MG63 (cell line): Measurements from ENCODE around the gene SULT1C3. TPM values are rescaled to one million over a fixed set of nuclear protein-coding genes. Genes with fewer than 3 reads are reported as not detected.
A peak's percentile ranks its signal among the peaks of the same experiment; 100 is the strongest.

Source experiments
- DNase-seq: peaks from one replicate; pipeline ENCODE4 v3.0.0-alpha.2; 2020
- H3K27me3 ChIP-seq: fragments of 250-450 bp; sonication (Bioruptor Pico); 2 replicates; pipeline ENCODE4 v1.5.1; 2020; ENCODE audit warnings: mild to moderate bottlenecking, moderate library complexity
- H3K36me3 ChIP-seq: fragments of 250-450 bp; sonication (Bioruptor Pico); 2 replicates; pipeline ENCODE4 v1.5.1; 2020; ENCODE audit warnings: mild to moderate bottlenecking, moderate library complexity
- H3K4me3 ChIP-seq: fragments of 250-450 bp; sonication (Bioruptor Pico); 2 replicates; pipeline ENCODE4 v1.5.1; 2020; ENCODE audit warnings: mild to moderate bottlenecking, moderate library complexity
- H3K9me3 ChIP-seq: fragments of 250-450 bp; sonication (Bioruptor Pico); 2 replicates; pipeline ENCODE4 v1.5.1; 2020; ENCODE audit warnings: mild to moderate bottlenecking, moderate library complexity
- total RNA-seq: library from RNA; depleted of rRNA; stranded (reverse); fragments of >200 nt; shearing (Covaris generic); gene quantifications from 2 replicates; pipeline ENCODE4 v1.2.3, GENCODE V29; 2014; ENCODE audit warnings: low replicate concordance; rRNA removed

Gene SULT1C3
- not detected in 2 replicates for total RNA-seq

DNA sequence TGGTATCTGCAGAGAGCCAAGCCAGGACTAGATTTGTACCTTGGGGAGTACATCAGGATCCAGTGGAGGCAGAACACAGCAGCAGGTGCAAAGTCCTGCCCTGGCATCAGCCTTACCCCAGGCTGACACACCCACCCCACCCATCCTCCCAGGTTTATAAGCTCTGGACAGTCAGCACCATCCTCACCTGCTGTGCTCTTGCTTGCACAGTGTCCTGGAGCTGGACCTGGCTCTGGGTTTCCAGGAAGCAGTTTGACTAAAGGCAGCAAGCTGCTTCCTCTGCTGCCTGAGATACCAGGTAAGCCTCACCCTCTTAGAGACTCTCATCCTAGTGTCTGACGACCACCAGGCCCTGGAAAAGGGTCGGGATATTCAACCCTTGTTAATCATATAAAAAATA, at the start of gene SULT1C3:
Gene SULT1C3 (plus strand): TSS at position 183 of the 400 bp plus-strand sequence. CDS start 7,227 bp downstream, outside the sequence.
- Histone ChIP-seq H3K27me3 (no peaks in the 10 kb centered on the region), H3K36me3 (no peaks in the 10 kb centered on the region), H3K4me3 (no peak within 1 kb of the TSS), H3K9me3 (0 out of 2 replicates have a peak, but pooled peaks cover 2% of the 10 kb centered on the region)
- no peak for DNase-seq

GRCh38 chr2:108193251-108193650, 46.5 kb upstream of the SULT1C3 start:
- Histone ChIP-seq H3K9me3 (no peaks in the 10 kb centered on the region), H3K27me3 (no peaks in the 10 kb centered on the region), H3K4me3 (no peak overlapping the region), H3K36me3 (no peaks in the 10 kb centered on the region)
- DNase-seq = no peak

DNA sequence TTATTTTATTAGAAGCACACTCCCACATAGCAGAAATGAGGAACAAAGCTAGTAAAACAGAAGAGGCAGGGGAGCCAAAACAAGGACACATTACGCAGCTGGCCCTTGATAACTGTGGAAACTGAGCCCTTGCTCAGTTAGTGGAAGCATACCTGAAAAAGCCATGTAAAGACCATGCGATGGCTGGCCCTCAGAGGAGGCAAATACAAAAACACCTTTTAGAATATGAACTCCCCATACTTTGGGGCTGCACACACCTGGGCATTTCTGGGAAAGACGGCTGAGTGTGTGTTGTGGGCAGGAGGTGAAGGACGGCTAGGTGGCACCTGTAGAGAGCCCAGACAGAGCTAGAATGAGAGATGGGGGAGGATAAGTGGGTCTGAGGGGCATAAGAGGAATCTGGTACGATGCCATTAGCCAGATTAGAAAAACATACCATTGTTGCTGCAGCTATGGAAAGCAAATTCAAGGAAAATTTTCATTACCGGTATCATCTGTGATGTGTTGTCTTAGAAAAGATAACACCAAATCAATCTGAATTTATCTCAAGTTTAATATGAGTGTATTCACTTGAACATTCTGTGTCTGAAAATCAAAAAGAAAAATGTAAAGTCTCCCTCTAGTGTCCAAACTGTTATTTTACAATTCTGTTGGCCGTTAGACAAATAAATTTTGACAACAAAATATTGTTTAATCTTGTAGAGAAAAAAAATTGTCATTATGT, 45.2 kb upstream of the SULT1C3 start:
- DNase-seq = no peak
- no peaks in the 10 kb centered on the region for H3K9me3 ChIP-seq
- no peak overlapping the region for H3K4me3 ChIP-seq
- no peaks in the 10 kb centered on the region for H3K36me3 ChIP-seq
- H3K27me3 ChIP-seq = no peaks in the 10 kb centered on the region

GRCh38 chr2:108195133-108195439, 44.7 kb upstream of the SULT1C3 start:
- Histone ChIP-seq H3K9me3 (no peaks in the 10 kb centered on the region), H3K27me3 (no peaks in the 10 kb centered on the region), H3K4me3 (no peak overlapping the region), H3K36me3 (no peaks in the 10 kb centered on the region)
- DNase-seq = no peak

DNA sequence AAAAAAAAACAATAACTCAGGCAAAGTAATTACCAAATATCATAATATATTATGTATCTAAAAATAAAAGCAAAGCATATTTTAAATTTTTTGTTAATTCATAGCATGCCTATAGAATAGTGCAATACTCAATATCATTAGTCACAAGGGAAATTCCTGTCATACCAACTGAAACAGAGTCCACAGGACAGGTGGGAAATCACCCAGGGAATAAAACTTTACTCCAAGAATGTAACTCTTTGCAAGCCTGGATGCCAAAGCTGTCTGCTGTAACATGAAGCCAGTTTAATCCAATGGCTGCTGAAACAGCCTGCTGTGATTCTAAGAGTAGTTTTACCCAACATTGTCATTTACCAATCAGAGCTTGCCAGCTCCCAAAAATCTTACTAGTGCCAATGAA, 40.0 kb upstream of the SULT1C3 start:
- peak; percentile 12 for DNase-seq
- no peaks in the 10 kb centered on the region for H3K36me3 ChIP-seq
- H3K4me3 ChIP-seq = no peak overlapping the region
- no peaks in the 10 kb centered on the region for H3K9me3 ChIP-seq
- H3K27me3 ChIP-seq = no peaks in the 10 kb centered on the region

GRCh38 chr2:108200569-108200968, 39.2 kb upstream of the SULT1C3 start:
- Histone ChIP-seq H3K4me3 (no peak overlapping the region), H3K27me3 (no peaks in the 10 kb centered on the region), H3K9me3 (no peaks in the 10 kb centered on the region), H3K36me3 (no peaks in the 10 kb centered on the region)
- DNase-seq = no peak

GRCh38 chr2:108212671-108213070, 27.1 kb upstream of the SULT1C3 start:
- Histone ChIP-seq H3K9me3 (0 out of 2 replicates have a peak, but pooled peaks cover 2% of the 10 kb centered on the region), H3K4me3 (no peak overlapping the region), H3K36me3 (no peaks in the 10 kb centered on the region), H3K27me3 (no peaks in the 10 kb centered on the region)
- no peak for DNase-seq

GRCh38 chr2:108215794-108216211, 24.0 kb upstream of the SULT1C3 start:
- Histone ChIP-seq H3K4me3 (no peak overlapping the region), H3K27me3 (no peaks in the 10 kb centered on the region), H3K36me3 (no peaks in the 10 kb centered on the region), H3K9me3 (no peaks in the 10 kb centered on the region)
- peak; percentile 48 for DNase-seq

- H3K9me3 ChIP-seq = no peaks in the 10 kb centered on the region
- no peaks in the 10 kb centered on the region for H3K36me3 ChIP-seq
- no peak for DNase-seq
- H3K4me3 ChIP-seq = no peak overlapping the region
- H3K27me3 ChIP-seq = no peaks in the 10 kb centered on the region
Measured at GRCh38 chr2:108217211-108217610, 22.6 kb upstream of the SULT1C3 start.

GRCh38 chr2:108219688-108220087, 20.1 kb upstream of the SULT1C3 start:
- DNase-seq = no peak
- no peaks in the 10 kb centered on the region for H3K27me3 ChIP-seq
- no peak overlapping the region for H3K4me3 ChIP-seq
- peaks cover 3% of the 10 kb centered on the region; the same call in 1 of the 2 replicates for H3K9me3 ChIP-seq
- no peaks in the 10 kb centered on the region for H3K36me3 ChIP-seq

- no peak for DNase-seq
- H3K36me3 ChIP-seq = no peaks in the 10 kb centered on the region
- H3K27me3 ChIP-seq = no peaks in the 10 kb centered on the region
- H3K9me3 ChIP-seq = peaks cover 3% of the 10 kb centered on the region; the same call in 1 of the 2 replicates
- no peak overlapping the region for H3K4me3 ChIP-seq
Measured at GRCh38 chr2:108220191-108220590, 19.6 kb upstream of the SULT1C3 start.

DNA sequence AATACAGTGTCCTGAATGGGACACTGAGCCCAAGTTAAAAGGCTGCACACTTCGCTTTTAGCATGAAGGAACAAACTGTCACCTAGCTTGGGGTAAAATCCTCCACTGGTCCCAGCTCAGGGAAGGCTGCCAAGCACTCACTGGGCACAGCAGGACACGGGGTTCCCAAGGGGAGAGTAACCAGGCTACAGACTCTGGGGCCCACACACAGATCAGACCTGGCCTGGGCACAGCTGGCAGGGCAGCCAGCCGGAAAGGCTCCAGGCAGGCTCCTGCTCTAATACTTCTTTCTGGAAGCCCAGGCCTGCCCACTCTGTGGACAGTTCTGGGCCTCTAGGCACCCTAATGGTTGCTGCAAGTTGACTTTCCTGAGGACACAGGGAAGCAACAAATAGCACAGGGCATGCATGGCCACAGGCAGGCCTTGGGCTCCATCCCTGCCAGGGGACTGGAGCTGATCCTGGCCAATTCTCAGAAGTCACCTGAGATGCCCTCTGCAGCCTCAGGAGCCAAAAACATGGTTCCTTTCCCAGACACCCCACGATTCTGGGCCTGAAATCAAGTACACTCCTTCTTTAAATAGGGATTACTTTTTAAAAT, 18.7 kb upstream of the SULT1C3 start:
- DNase-seq = no peak
- no peak overlapping the region for H3K4me3 ChIP-seq
- no peaks in the 10 kb centered on the region for H3K36me3 ChIP-seq
- no peaks in the 10 kb centered on the region for H3K27me3 ChIP-seq
- H3K9me3 ChIP-seq = peaks cover 3% of the 10 kb centered on the region; the same call in 1 of the 2 replicates

GRCh38 chr2:108222261-108222660, 17.5 kb upstream of the SULT1C3 start:
- no peaks in the 10 kb centered on the region for H3K36me3 ChIP-seq
- H3K9me3 ChIP-seq = peaks cover 3% of the 10 kb centered on the region; the same call in 1 of the 2 replicates
- H3K4me3 ChIP-seq = no peak overlapping the region
- DNase-seq = no peak
- H3K27me3 ChIP-seq = no peaks in the 10 kb centered on the region

- no peaks in the 10 kb centered on the region for H3K27me3 ChIP-seq
- peaks cover 3% of the 10 kb centered on the region; the same call in 1 of the 2 replicates for H3K9me3 ChIP-seq
- no peak for DNase-seq
- no peaks in the 10 kb centered on the region for H3K36me3 ChIP-seq
- H3K4me3 ChIP-seq = no peak overlapping the region
Measured at GRCh38 chr2:108223573-108223972, 16.2 kb upstream of the SULT1C3 start.

DNA sequence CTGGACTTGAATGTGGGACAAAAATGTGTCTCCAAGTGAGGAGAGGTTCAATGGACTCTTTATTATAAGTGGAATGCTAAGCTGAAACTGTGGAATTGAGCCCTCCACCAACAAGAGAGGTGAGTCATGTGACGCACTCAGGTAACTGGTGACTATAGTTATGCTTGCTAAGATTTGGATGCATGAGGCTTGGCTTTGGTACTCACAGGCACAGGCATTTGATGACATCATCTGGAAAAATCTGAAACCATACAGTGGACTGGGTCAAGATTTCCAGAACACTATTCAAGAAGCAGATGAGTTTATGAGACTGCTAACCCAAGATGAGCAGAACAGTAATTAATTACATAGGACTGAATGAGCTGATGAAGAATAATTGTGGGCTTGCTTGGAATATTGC, 15.7 kb upstream of the SULT1C3 start:
- no peak for DNase-seq
- H3K27me3 ChIP-seq = no peaks in the 10 kb centered on the region
- H3K36me3 ChIP-seq = no peaks in the 10 kb centered on the region
- H3K9me3 ChIP-seq = peaks cover 3% of the 10 kb centered on the region; the same call in 1 of the 2 replicates
- no peak overlapping the region for H3K4me3 ChIP-seq

DNA sequence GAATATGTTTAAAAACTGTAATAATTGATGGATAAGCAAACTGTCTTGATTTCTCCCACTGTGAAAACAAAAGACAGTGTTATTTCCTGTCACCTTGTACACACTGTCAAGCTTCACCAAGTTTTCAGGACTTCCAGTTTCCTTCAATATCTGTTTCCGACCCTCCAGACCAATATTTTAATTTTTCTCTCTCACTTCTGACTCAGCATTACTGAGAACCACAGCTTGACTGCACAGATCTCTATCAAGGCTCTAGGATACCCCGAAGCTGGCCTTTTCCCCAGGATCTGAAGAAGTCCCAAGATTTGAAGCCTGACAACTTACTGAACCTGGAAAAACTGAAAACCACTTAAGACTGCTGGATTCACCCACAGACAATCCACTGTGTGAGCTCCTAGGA, 13.2 kb upstream of the SULT1C3 start:
- no peak for DNase-seq
- Histone ChIP-seq H3K36me3 (no peaks in the 10 kb centered on the region), H3K9me3 (peaks cover 3% of the 10 kb centered on the region; the same call in 1 of the 2 replicates), H3K4me3 (no peak overlapping the region), H3K27me3 (no peaks in the 10 kb centered on the region)

GRCh38 chr2:108228006-108228405, 11.8 kb upstream of the SULT1C3 start:
- no peak for DNase-seq

GRCh38 chr2:108228537-108228936, 11.2 kb upstream of the SULT1C3 start:
- DNase-seq = no peak
- H3K9me3 ChIP-seq = no peaks in the 10 kb centered on the region

More at GRCh38 chr2:108228006-108228405, 11.8 kb upstream of the SULT1C3 start:
- no peaks in the 10 kb centered on the region for H3K27me3 ChIP-seq
- no peak overlapping the region for H3K4me3 ChIP-seq
- peaks cover 1% of the 10 kb centered on the region; the same call in 1 of the 2 replicates for H3K9me3 ChIP-seq
- no peaks in the 10 kb centered on the region for H3K36me3 ChIP-seq

More at GRCh38 chr2:108228537-108228936, 11.2 kb upstream of the SULT1C3 start:
- no peaks in the 10 kb centered on the region for H3K27me3 ChIP-seq
- H3K36me3 ChIP-seq = no peaks in the 10 kb centered on the region
- no peak overlapping the region for H3K4me3 ChIP-seq
